Caco-2 (cell line): ENCODE measurements around the gene FAN1. TPM values are rescaled to one million over a fixed set of nuclear protein-coding genes. Genes with fewer than 3 reads are reported as not detected.

Source experiments
- BruUV-seq: library from RNA; stranded (reverse); fragments of 400-500 nt; replicated peaks from 2 replicates; lab custom pipeline; 2021; lab: Mats Ljungman, UMichigan
- CTCF ChIA-PET: fragments of 300-600 bp; sonication (Branson Sonifier 250); formaldehyde crosslinking; loops from one replicate; lab custom pipeline; 2022; ENCODE audit warnings: antibody characterized with exemption; lab: Charles Lee
- POLR2A ChIA-PET: fragments of 300-600 bp; sonication (Branson Sonifier 250); formaldehyde crosslinking; loops from one replicate; lab custom pipeline; 2022; ENCODE audit warnings: antibody characterized with exemption; lab: Charles Lee
- DNase-seq, 2 experiments: peaks; one replicate each; pipeline versions ENCODE4 v3.0.0 to v3.0.0-alpha.2; 2020 to 2022
- H3K27me3 ChIP-seq: replicated peaks from 2 replicates; pipeline ENCODE4 v1.6.0; 2011; ENCODE audit warnings: low read length; ENCODE audit not compliant: control insufficient read depth, insufficient read depth
- H3K36me3 ChIP-seq: 2 replicates; pipeline ENCODE4 v1.5.1; 2011; ENCODE audit warnings: low read length; ENCODE audit not compliant: control insufficient read depth, insufficient read depth
- H3K4me1 ChIP-seq: fragments of 250-450 bp; sonication (Bioruptor Pico); 2 replicates; pipeline ENCODE4 v1.5.1; 2020; ENCODE audit warnings: mild to moderate bottlenecking
- H3K4me3 ChIP-seq: 2 replicates; pipeline ENCODE4 v1.5.1; 2011; ENCODE audit warnings: low read depth, mild to moderate bottlenecking, control low read depth, low read length
- H3K9me3 ChIP-seq: fragments of 250-450 bp; sonication (Bioruptor Pico); 2 replicates; pipeline ENCODE4 v1.5.1; 2020; ENCODE audit warnings: mild to moderate bottlenecking, moderate library complexity
- H3K27ac Mint-ChIP-seq: one replicate; pipeline ENCODE4 v1.8.0; 2022; ENCODE audit warnings: mixed read lengths; ENCODE audit not compliant: unreplicated experiment
- H3K27me3 Mint-ChIP-seq: one replicate; pipeline ENCODE4 v1.8.0; 2022; ENCODE audit warnings: mixed read lengths; ENCODE audit not compliant: insufficient read depth, unreplicated experiment
- H3K36me3 Mint-ChIP-seq: one replicate; pipeline ENCODE4 v1.8.0; 2022; ENCODE audit warnings: mild to moderate bottlenecking, mixed read lengths; ENCODE audit not compliant: insufficient read depth, unreplicated experiment
- H3K4me1 Mint-ChIP-seq: one replicate; pipeline ENCODE4 v1.8.0; 2022; ENCODE audit warnings: low read depth, mixed read lengths; ENCODE audit not compliant: unreplicated experiment
- H3K4me3 Mint-ChIP-seq: one replicate; pipeline ENCODE4 v1.8.0; 2022; ENCODE audit warnings: mild to moderate bottlenecking, moderate library complexity, mixed read lengths; ENCODE audit not compliant: unreplicated experiment
- H3K9me3 Mint-ChIP-seq: one replicate; pipeline ENCODE4 v1.8.0; 2022; ENCODE audit warnings: mixed read lengths; ENCODE audit not compliant: unreplicated experiment
- CTCF ChIP-seq, 2 experiments: fragments of 200-600 bp in 1 of 2; IDR thresholded peaks; 1 replicate in 1 of 2; 2 replicates in 1 of 2; pipeline versions ENCODE4 v1.5.1 to v1.8.0; 2011 to 2022; ENCODE audit warnings: antibody characterized with exemption in 1 of 2, control low read depth in 1 of 2, inconsistent platforms in 1 of 2, low read depth in 1 of 2, low read length in 1 of 2, mild to moderate bottlenecking in 1 of 2, moderate library complexity in 1 of 2; ENCODE audit not compliant: insufficient read depth in 1 of 2, severe bottlenecking in 1 of 2, unreplicated experiment in 1 of 2
- intact Hi-C: fragments of 100-400 bp; cut with micrococcal nuclease; formaldehyde crosslinking; loops from one replicate; pipeline ENCODE4 v1.10.0; 2022; ENCODE audit not compliant: unreplicated experiment
- total RNA-seq: library from RNA; stranded (reverse); gene quantifications from 2 replicates; pipeline ENCODE4 v1.2.3, GENCODE V29; 2022

FAN1 gene
- total RNA-seq, 1 experiment from 2014 or later, result 26.6 TPM

- peaks cover 8% of the 10 kb centered on the region for H3K9me3 Mint-ChIP-seq
- peaks cover 4% of the 10 kb centered on the region for H3K36me3 ChIP-seq
- no peaks in the 10 kb centered on the region for H3K27me3 ChIP-seq
- H3K4me3 ChIP-seq, result no peak overlapping the region
- H3K9me3 ChIP-seq, result peaks cover 2% of the 10 kb centered on the region
- DNase-seq, result no peak
- H3K4me1 Mint-ChIP-seq, result peaks cover 17% of the 10 kb centered on the region
- intact Hi-C loops, result no loop called here
- peaks cover 22% of the 10 kb centered on the region for H3K4me1 ChIP-seq
- H3K27me3 Mint-ChIP-seq, result no peaks in the 10 kb centered on the region
- no peak for TF ChIP-seq CTCF (IDR thresholded peaks at IDR 0.05; ENCODE audit: insufficient read depth in 1 of 2, low read depth in 1 of 2, low read length in 1 of 2, severe bottlenecking in 1 of 2, unreplicated experiment in 1 of 2)
- peaks cover 87% of the 10 kb centered on the region for H3K36me3 Mint-ChIP-seq
- no peak overlapping the region for H3K27ac Mint-ChIP-seq
- POLR2A ChIA-PET, result no interaction called here
- CTCF ChIA-PET, result no interaction called here
- no peak overlapping the region for H3K4me3 Mint-ChIP-seq
- BruUV-seq, result no TSS peak
Measured at GRCh38 chr15:30953183-30953582, 49.5 kb downstream of the FAN1 start.

- intact Hi-C loops, result no loop called here
- peaks cover 2% of the 10 kb centered on the region for H3K9me3 ChIP-seq
- no peaks in the 10 kb centered on the region for H3K27me3 ChIP-seq
- H3K4me1 ChIP-seq, result peaks cover 22% of the 10 kb centered on the region
- H3K4me3 Mint-ChIP-seq, result no peak overlapping the region
- ChIA-PET POLR2A (no interaction called here), CTCF (no interaction called here)
- TF ChIP-seq CTCF (IDR thresholded peaks at IDR 0.05; ENCODE audit: insufficient read depth in 1 of 2, low read depth in 1 of 2, low read length in 1 of 2, severe bottlenecking in 1 of 2, unreplicated experiment in 1 of 2), result no peak
- H3K36me3 ChIP-seq, result peaks cover 4% of the 10 kb centered on the region
- H3K36me3 Mint-ChIP-seq, result peaks cover 81% of the 10 kb centered on the region
- no TSS peak for BruUV-seq
- H3K4me1 Mint-ChIP-seq, result peaks cover 17% of the 10 kb centered on the region
- no peak overlapping the region for H3K4me3 ChIP-seq
- peak overlapping the region; percentile 77 for H3K27ac Mint-ChIP-seq
- H3K27me3 Mint-ChIP-seq, result no peaks in the 10 kb centered on the region
- peaks cover 8% of the 10 kb centered on the region for H3K9me3 Mint-ChIP-seq
- peak; percentile 55 to 56 for DNase-seq
Measured at GRCh38 chr15:30953731-30954378, 50.1 kb downstream of the FAN1 start.

DNA sequence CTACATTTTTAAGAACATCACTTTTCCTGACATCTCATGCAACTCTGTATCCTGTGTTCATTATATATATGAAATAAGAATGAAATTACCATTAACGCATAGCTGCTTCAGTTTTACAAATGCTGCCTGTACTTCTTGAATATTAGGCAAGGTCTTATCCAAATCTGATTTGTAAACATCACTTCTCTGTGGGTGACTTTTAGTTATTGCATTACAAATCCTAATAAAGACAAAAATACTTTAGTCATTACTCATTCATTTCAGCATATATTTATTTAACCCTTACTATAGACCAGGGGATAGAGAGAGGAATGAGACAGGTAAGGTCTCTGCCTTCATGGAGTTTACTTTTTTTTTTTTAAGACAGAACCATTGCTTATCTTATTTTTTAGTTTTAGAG lies 51.0 kb downstream of the FAN1 start:
- H3K27ac Mint-ChIP-seq, result peak overlapping the region; percentile 24
- Histone ChIP-seq H3K36me3 (peaks cover 4% of the 10 kb centered on the region), H3K9me3 (peaks cover 2% of the 10 kb centered on the region), H3K4me1 (peaks cover 22% of the 10 kb centered on the region), H3K4me3 (no peak overlapping the region), H3K27me3 (no peaks in the 10 kb centered on the region)
- CTCF ChIA-PET, result no interaction called here
- peaks cover 79% of the 10 kb centered on the region for H3K36me3 Mint-ChIP-seq
- no peak overlapping the region for H3K4me3 Mint-ChIP-seq
- POLR2A ChIA-PET, result no interaction called here
- DNase-seq, result no peak
- TF ChIP-seq CTCF (IDR thresholded peaks at IDR 0.05; ENCODE audit: insufficient read depth in 1 of 2, low read depth in 1 of 2, low read length in 1 of 2, severe bottlenecking in 1 of 2, unreplicated experiment in 1 of 2), result no peak
- intact Hi-C loops, result no loop called here
- H3K9me3 Mint-ChIP-seq, result peaks cover 8% of the 10 kb centered on the region
- BruUV-seq, result no TSS peak
- peaks cover 17% of the 10 kb centered on the region for H3K4me1 Mint-ChIP-seq
- no peaks in the 10 kb centered on the region for H3K27me3 Mint-ChIP-seq
